Measurements from ENCODE around the gene EBPL. TPM values are rescaled to one million over a fixed set of nuclear protein-coding genes. Genes with fewer than 3 reads are reported as not detected.
A peak's percentile ranks its signal among the peaks of the same experiment; 100 is the strongest.

EBPL gene
- total RNA-seq, 6 experiments from 2014 or later = 69.5 to 82.8 (median 75.5) TPM

- Mint-ChIP-seq H3K4me3 (no peak overlapping the region), H3K27ac (peak overlapping the region; percentile 47; the same call in 1 of the 2 replicates), H3K4me1 (ENCODE audit: low read depth) (peaks cover 13% of the 10 kb centered on the region), H3K9me3 (no peaks in the 10 kb centered on the region), H3K27me3 (ENCODE audit: insufficient read depth) (no peaks in the 10 kb centered on the region; the same call in 1 of the 2 replicates), H3K36me3 (ENCODE audit: low read depth) (no peaks in the 10 kb centered on the region)
- DNase-seq = peak; percentile 49
- TF ChIP-seq CTCF (IDR thresholded peaks at IDR 0.05) = peak; percentile 66
Observed at GRCh38 chr13:49649244-49649962, 41.9 kb downstream of the EBPL start.

- no peak for DNase-seq
- Mint-ChIP-seq H3K27ac (no peak overlapping the region), H3K4me3 (no peak overlapping the region), H3K9me3 (no peaks in the 10 kb centered on the region), H3K27me3 (ENCODE audit: insufficient read depth) (no peaks in the 10 kb centered on the region; the same call in 1 of the 2 replicates), H3K36me3 (ENCODE audit: low read depth) (no peaks in the 10 kb centered on the region), H3K4me1 (ENCODE audit: low read depth) (peaks cover 28% of the 10 kb centered on the region)
- no peak for TF ChIP-seq CTCF (IDR thresholded peaks at IDR 0.05)
Observed at GRCh38 chr13:49646688-49647087, 44.6 kb downstream of the EBPL start.

GRCh38 chr13:49645451-49645850 is 45.8 kb downstream of the EBPL start:
- Mint-ChIP-seq H3K27ac (no peak overlapping the region), H3K9me3 (no peaks in the 10 kb centered on the region), H3K4me1 (ENCODE audit: low read depth) (peaks cover 35% of the 10 kb centered on the region), H3K36me3 (ENCODE audit: low read depth) (no peaks in the 10 kb centered on the region), H3K4me3 (no peak overlapping the region), H3K27me3 (ENCODE audit: insufficient read depth) (no peaks in the 10 kb centered on the region)
- TF ChIP-seq CTCF (IDR thresholded peaks at IDR 0.05) = no peak
- no peak for DNase-seq

- Mint-ChIP-seq H3K27ac (no peak overlapping the region), H3K4me3 (no peak overlapping the region)
Observed at GRCh38 chr13:49643035-49643646, 48.1 kb downstream of the EBPL start.

DNA sequence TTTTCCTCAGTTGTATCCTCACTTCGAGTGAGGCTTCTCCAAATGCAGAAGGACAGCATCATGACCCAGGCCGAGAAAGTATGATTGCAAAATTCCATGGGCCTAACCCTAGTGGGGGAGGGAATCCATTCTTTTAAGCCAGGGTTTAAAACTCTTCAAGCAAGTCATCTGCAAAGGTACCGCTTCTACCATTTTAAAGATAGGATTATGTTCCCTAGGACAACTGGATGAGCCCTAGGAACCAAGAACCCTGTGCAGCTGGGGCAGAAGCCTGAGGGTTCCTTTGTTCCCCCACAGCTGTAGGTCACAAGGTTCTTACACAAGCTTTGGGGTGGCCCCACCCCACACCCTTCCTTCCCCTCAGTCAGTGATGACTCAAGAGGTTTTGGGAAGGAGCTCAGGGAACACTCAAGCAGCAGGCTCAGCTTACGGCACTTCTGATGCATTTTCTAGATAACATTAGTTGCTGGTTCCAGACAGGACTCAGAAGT is 49.4 kb downstream of the EBPL start:
- Mint-ChIP-seq H3K27me3 (ENCODE audit: insufficient read depth) (peaks cover 2% of the 10 kb centered on the region; the same call in 1 of the 2 replicates), H3K9me3 (no peaks in the 10 kb centered on the region), H3K27ac (peak overlapping the region; percentile 81), H3K4me1 (ENCODE audit: low read depth) (peaks cover 29% of the 10 kb centered on the region), H3K36me3 (ENCODE audit: low read depth) (no peaks in the 10 kb centered on the region), H3K4me3 (peak overlapping the region; percentile 73; the same call in 1 of the 2 replicates)
- TF ChIP-seq CTCF (IDR thresholded peaks at IDR 0.05) = no peak
- peak; percentile 83 for DNase-seq

More at GRCh38 chr13:49643035-49643646, 48.1 kb downstream of the EBPL start:
- no peak for DNase-seq
- no peaks in the 10 kb centered on the region for H3K36me3 Mint-ChIP-seq (ENCODE audit: low read depth)
- no peaks in the 10 kb centered on the region for H3K9me3 Mint-ChIP-seq
- peaks cover 28% of the 10 kb centered on the region for H3K4me1 Mint-ChIP-seq (ENCODE audit: low read depth)
- H3K27me3 Mint-ChIP-seq (ENCODE audit: insufficient read depth) = peaks cover 2% of the 10 kb centered on the region; the same call in 1 of the 2 replicates
- no peak for TF ChIP-seq CTCF (IDR thresholded peaks at IDR 0.05)
